HepG2 (cell line): ENCODE results near the gene PANK4. TPM values are rescaled to one million over a fixed set of nuclear protein-coding genes. Genes with fewer than 3 reads are reported as not detected.

Experiments used
- ATAC-seq: fragments of 200-7000 bp; cut with Tn5 transposase; 3 replicates; pipeline ENCODE4 v1.9.1; 2020; ENCODE audit warnings: mild to moderate bottlenecking, moderate library complexity
- BruUV-seq: library from RNA; stranded (reverse); fragments of 400-500 nt; replicated peaks from 2 replicates; lab custom pipeline; 2021; lab: Mats Ljungman, UMichigan
- CTCF ChIA-PET: fragments of 300-600 bp; formaldehyde crosslinking; extraction: SDS; loops from one replicate; lab custom pipeline; 2021; ENCODE audit warnings: low total read pairs, inconsistent platforms, low intra/inter-chr PET ratio; lab: Yijun Ruan, JAX
- POLR2A ChIA-PET: fragments of 350-600 bp; sonication (Branson Sonifier 250); formaldehyde crosslinking; loops from one replicate; lab custom pipeline; 2020; ENCODE audit warnings: antibody characterized with exemption, inconsistent platforms; lab: Yijun Ruan, JAX
- DNase-seq: peaks from one replicate; pipeline ENCODE4 v3.0.0-alpha.2; 2015; ENCODE audit warnings: low spot score
- FAIRE-seq: peaks from 3 replicates; lab custom pipeline; 2011; peaks lifted over from hg19 to GRCh38; lab: Jason Lieb, UNC
- H2AFZ ChIP-seq: one replicate; pipeline ENCODE4 v1.6.1; 2011; ENCODE audit warnings: low read length, inconsistent platforms
- H3K27ac ChIP-seq: fragments of 300-600 bp; 3 replicates; pipeline ENCODE4 v1.8.0; 2011; ENCODE audit warnings: mixed run types, mild to moderate bottlenecking, mixed read lengths, low read length, inconsistent platforms; ENCODE audit not compliant: insufficient read depth; ENCODE audit errors: extremely low read length
- H3K27me3 ChIP-seq, 2 experiments: fragments of 200-600 bp in 1 of 2; 2 replicates in 1 of 2; 3 replicates in 1 of 2; pipeline versions ENCODE4 v1.6.0 to v1.8.0; 2011; ENCODE audit warnings: low read length in 2 of 2, mild to moderate bottlenecking in 2 of 2, moderate library complexity in 2 of 2, inconsistent platforms in 1 of 2; ENCODE audit not compliant: insufficient read depth in 2 of 2, control insufficient read depth in 1 of 2
- H3K36me3 ChIP-seq, 2 experiments: fragments of 200-600 bp in 1 of 2; replicated peaks in 1 of 2; 2 replicates in 1 of 2; 3 replicates in 1 of 2; pipeline versions ENCODE4 v1.5.1 to v1.8.0; 2011; ENCODE audit warnings: low read length in 2 of 2, inconsistent platforms in 1 of 2; ENCODE audit not compliant: insufficient read depth in 2 of 2, control insufficient read depth in 1 of 2
- H3K4me1 ChIP-seq: 2 replicates; pipeline ENCODE4 v1.5.1; 2012; ENCODE audit warnings: low read length, inconsistent platforms; ENCODE audit not compliant: insufficient read depth
- H3K4me2 ChIP-seq: 2 replicates; pipeline ENCODE4 v1.6.0; 2011; ENCODE audit warnings: low read depth, low read length, inconsistent platforms
- H3K4me3 ChIP-seq, 3 experiments: fragments of 200-600 bp in 1 of 3; sonication (generic), shearing (Covaris generic) in 1 of 3; replicated peaks in 1 of 3; 2 replicates each; pipeline ENCODE4 v1.5.1; 2011 to 2016; ENCODE audit warnings: low read length in 3 of 3, inconsistent platforms in 2 of 3, low read depth in 2 of 3, mild to moderate bottlenecking in 2 of 3, control low read depth in 1 of 3, mixed read lengths in 1 of 3; ENCODE audit not compliant: insufficient read depth in 1 of 3
- H3K79me2 ChIP-seq: one replicate; pipeline ENCODE4 v1.6.1; 2011; ENCODE audit warnings: low read length, inconsistent platforms; ENCODE audit not compliant: insufficient read depth
- H3K9ac ChIP-seq: 2 replicates; pipeline ENCODE4 v1.6.0; 2011; ENCODE audit warnings: mild to moderate bottlenecking, low read depth, low read length, inconsistent platforms; ENCODE audit not compliant: insufficient read depth
- H3K9me3 ChIP-seq: 2 replicates; pipeline ENCODE4 v1.5.1; 2012; ENCODE audit warnings: mild to moderate bottlenecking, low read length
- H4K20me1 ChIP-seq: 2 replicates; pipeline ENCODE4 v1.6.0; 2011; ENCODE audit warnings: inconsistent platforms, mild to moderate bottlenecking, low read length, moderate library complexity; ENCODE audit not compliant: insufficient read depth
- HHEX ChIP-seq: IDR thresholded peaks from 2 replicates; pipeline ENCODE4 v1.6.1; 2016; ENCODE audit warnings: control low read depth
- MYC ChIP-seq: sonication (generic); formaldehyde crosslinking; IDR thresholded peaks from 2 replicates; pipeline ENCODE4 v1.9.0; 2021; ENCODE audit warnings: missing genetic modification reagents, borderline replicate concordance
- SIN3A ChIP-seq: IDR thresholded peaks from 2 replicates; pipeline ENCODE4 v1.6.1; 2011; ENCODE audit warnings: low read depth, mild to moderate bottlenecking, control low read depth, low read length, borderline replicate concordance
- STAG1 ChIP-seq: sonication (generic); formaldehyde crosslinking; IDR thresholded peaks from 2 replicates; pipeline ENCODE4 v1.4.0; 2020; ENCODE audit warnings: missing genetic modification reagents
- TBX2 ChIP-seq: sonication (generic); formaldehyde crosslinking; IDR thresholded peaks from 2 replicates; pipeline ENCODE4 v1.5.0; 2020; ENCODE audit warnings: missing genetic modification reagents, mild to moderate bottlenecking, borderline replicate concordance
- YEATS4 ChIP-seq: sonication (generic); formaldehyde crosslinking; IDR thresholded peaks from 2 replicates; pipeline ENCODE4 v1.4.0; 2020; ENCODE audit warnings: missing genetic modification reagents, borderline replicate concordance
- ZFP90 ChIP-seq: sonication (generic); formaldehyde crosslinking; IDR thresholded peaks from 2 replicates; pipeline ENCODE4 v1.8.0; 2022; ENCODE audit warnings: missing genetic modification reagents, mild to moderate bottlenecking, inconsistent platforms, borderline replicate concordance
- ZNF124 ChIP-seq: sonication (generic); formaldehyde crosslinking; IDR thresholded peaks from 2 replicates; pipeline ENCODE4 v1.4.0; 2020; ENCODE audit warnings: missing genetic modification reagents
- ZNF274 ChIP-seq: sonication (generic); formaldehyde crosslinking; IDR thresholded peaks from 2 replicates; pipeline ENCODE4 v1.5.1; 2020; ENCODE audit warnings: mild to moderate bottlenecking, missing genetic modification reagents
- WGBS: methylation state at CpG from one replicate; pipeline ENCODE4 v1.1.6; 2017; ENCODE audit warnings: low lambda C conversion rate; 5-methylcytosine and 5-hydroxymethylcytosine counted together
- in situ Hi-C: cut with HindIII; loops from 2 replicates; pipeline ENCODE4 v1.10.0; 2017; ENCODE audit warnings: low pct_unique_long_range_greater_than_20kb; ENCODE audit not compliant: extremely low pct_ligation_motif_present
- intact Hi-C: fragments of 100-400 bp; cut with micrococcal nuclease; formaldehyde crosslinking; loops from one replicate; pipeline ENCODE4 v1.10.0; 2022; ENCODE audit not compliant: unreplicated experiment
- polyA plus RNA-seq, 8 experiments: library from polyadenylated mRNA; depleted of rRNA in 3 of 8; stranded (reverse) in 7 of 8; unstranded in 1 of 8; fragments of >200 nt; fragmentation: Illumina TruSeq in 4 of 8; extraction: Trizol in 4 of 8; gene quantifications; 2 replicates each; pipeline versions ENCODE4 v1.2.1 to v1.2.3, GENCODE V29; 2011 to 2016; ENCODE audit warnings: low read depth in 4 of 8, missing spikeins in 1 of 8, mixed read lengths in 1 of 8; ENCODE audit not compliant: insufficient read depth in 1 of 8
- total RNA-seq, 5 experiments: library from RNA; depleted of rRNA; stranded (reverse); fragments of >200 nt; fragmentation: Illumina TruSeq; extraction: Trizol; gene quantifications; 2 replicates each; pipeline ENCODE4 v1.2.3, GENCODE V29; 2016; ENCODE audit warnings: low read depth in 1 of 5
- TF ChIP-seq, protein P1 (sequence below): sonication (generic); formaldehyde crosslinking; IDR thresholded peaks from 2 replicates; pipeline ENCODE4 v1.8.1; 2023; ENCODE audit warnings: mild to moderate bottlenecking, missing genetic modification reagents
- TF ChIP-seq, protein P2 (sequence below): sonication (generic); formaldehyde crosslinking; IDR thresholded peaks from 2 replicates; pipeline ENCODE4 v1.8.1; 2023; ENCODE audit warnings: mild to moderate bottlenecking, missing genetic modification reagents
- TF ChIP-seq, protein P3 (sequence below), 2 experiments: sonication (generic) in 1 of 2; formaldehyde crosslinking in 1 of 2; IDR thresholded peaks; 2 replicates each; pipeline versions ENCODE4 v1.6.1 to v1.9.0; 2014 to 2022; ENCODE audit warnings: antibody characterized with exemption in 1 of 2, borderline replicate concordance in 1 of 2, inconsistent platforms in 1 of 2, low read depth in 1 of 2, missing genetic modification reagents in 1 of 2
- TF ChIP-seq, protein P4 (sequence below): sonication (generic); formaldehyde crosslinking; IDR thresholded peaks from 2 replicates; pipeline ENCODE4 v1.5.0; 2020; ENCODE audit warnings: missing genetic modification reagents

Gene PANK4
- total and polyA plus RNA-seq, 2 of the 13 experiments (the other 11 are each of a cell fraction or from before 2014, with no cell fraction given) = 17.4 to 19.3 TPM

DNA sequence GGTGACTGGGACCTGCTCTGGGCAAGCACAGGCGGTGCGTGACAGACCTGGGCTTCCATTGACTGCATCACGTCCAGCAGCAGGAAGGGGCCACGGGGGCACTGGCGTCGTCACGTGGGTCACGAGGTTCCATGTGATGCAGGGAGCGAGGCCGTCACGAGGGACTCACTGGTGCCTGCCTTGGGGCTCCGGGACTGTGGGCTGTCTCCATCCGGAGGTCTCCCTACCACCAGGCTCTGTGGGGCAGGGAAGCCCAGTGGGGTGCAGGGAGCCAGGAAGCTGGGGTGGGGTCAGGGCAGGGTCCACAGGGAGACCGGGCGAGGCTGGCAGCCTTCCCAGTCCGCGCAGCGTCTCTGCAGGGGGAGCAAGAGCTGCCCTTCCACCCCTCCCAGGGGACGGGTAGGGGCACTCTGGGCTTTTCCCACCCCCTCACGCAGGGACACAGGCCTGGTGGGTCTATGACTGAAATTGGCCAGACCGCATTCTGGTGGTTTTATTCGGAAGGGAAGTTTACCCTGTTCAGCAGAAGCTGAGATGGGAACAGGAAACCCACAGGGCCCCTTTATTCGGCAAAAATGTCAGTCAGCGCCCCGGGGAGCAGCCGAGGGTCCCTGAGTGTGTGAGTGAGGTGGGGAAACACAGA is 29.4 kb upstream of the PANK4 start:
- peak overlapping the region; percentile 66 for H3K27ac ChIP-seq
- CTCF ChIA-PET = interaction anchor here (1.3 kb wide), 1 partner anchor 142 kb away, joined by 3 read pairs; no protein-coding TSS in a partner anchor
- no peak for DNase-seq
- no peaks in the 10 kb centered on the region; a peak in 1 of 5 replicates for H3K36me3 ChIP-seq
- H4K20me1 ChIP-seq = 0 out of 2 replicates have a peak, but pooled peaks cover 4% of the 10 kb centered on the region
- H3K79me2 ChIP-seq = no peaks in the 10 kb centered on the region
- peak overlapping the region; percentile 71 to 89 (median 76) for H3K4me3 ChIP-seq
- POLR2A ChIA-PET = interaction anchor here (0.8 to 2.1 kb wide), 9 partner anchors 9 to 143 kb away, joined by 3 to 20 read pairs (median 5); partner anchors contain the start of genes MMEL1, PEX10 and PRXL2B
- in situ Hi-C loops = no loop called here
- TSS peak; percentile 54 for BruUV-seq
- no peaks in the 10 kb centered on the region for H3K9me3 ChIP-seq
- H3K4me1 ChIP-seq = peaks cover 41% of the 10 kb centered on the region
- H2AFZ ChIP-seq = no peak overlapping the region
- FAIRE-seq = no peak
- intact Hi-C loops = loop anchor here (5.0 kb wide), 1 partner anchor 77 kb away; the partner anchor contains the start of gene MMEL1
- peak overlapping the region; percentile 77 for H3K9ac ChIP-seq
- peak; percentile 17 for ATAC-seq
- no peaks in the 10 kb centered on the region; a peak in 1 of 5 replicates for H3K27me3 ChIP-seq
- peak overlapping the region; percentile 85 for H3K4me2 ChIP-seq
- WGBS = 7% methylated on average over 9 of the region's 26 CpGs
- TF ChIP-seq HHEX (CRISPR knock-in tag) = no peak
- TF ChIP-seq, protein P1, sequence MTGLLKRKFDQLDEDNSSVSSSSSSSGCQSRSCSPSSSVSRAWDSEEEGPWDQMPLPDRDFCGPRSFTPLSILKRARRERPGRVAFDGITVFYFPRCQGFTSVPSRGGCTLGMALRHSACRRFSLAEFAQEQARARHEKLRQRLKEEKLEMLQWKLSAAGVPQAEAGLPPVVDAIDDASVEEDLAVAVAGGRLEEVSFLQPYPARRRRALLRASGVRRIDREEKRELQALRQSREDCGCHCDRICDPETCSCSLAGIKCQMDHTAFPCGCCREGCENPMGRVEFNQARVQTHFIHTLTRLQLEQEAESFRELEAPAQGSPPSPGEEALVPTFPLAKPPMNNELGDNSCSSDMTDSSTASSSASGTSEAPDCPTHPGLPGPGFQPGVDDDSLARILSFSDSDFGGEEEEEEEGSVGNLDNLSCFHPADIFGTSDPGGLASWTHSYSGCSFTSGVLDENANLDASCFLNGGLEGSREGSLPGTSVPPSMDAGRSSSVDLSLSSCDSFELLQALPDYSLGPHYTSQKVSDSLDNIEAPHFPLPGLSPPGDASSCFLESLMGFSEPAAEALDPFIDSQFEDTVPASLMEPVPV (CRISPR knock-in tag) = peak; percentile 16; the same call in 1 of the 2 replicates
- peak; percentile 82 for TF ChIP-seq MYC (CRISPR knock-in tag)
- peak; percentile 50; the same call in 1 of the 2 replicates for TF ChIP-seq YEATS4 (CRISPR knock-in tag)
- TF ChIP-seq STAG1 (CRISPR knock-in tag) = 0 out of 2 replicates have a peak, but pooled peaks have one; percentile 2
- TF ChIP-seq SIN3A = 0 out of 2 replicates have a peak, but pooled peaks have one; percentile 22
- TF ChIP-seq, protein P2, sequence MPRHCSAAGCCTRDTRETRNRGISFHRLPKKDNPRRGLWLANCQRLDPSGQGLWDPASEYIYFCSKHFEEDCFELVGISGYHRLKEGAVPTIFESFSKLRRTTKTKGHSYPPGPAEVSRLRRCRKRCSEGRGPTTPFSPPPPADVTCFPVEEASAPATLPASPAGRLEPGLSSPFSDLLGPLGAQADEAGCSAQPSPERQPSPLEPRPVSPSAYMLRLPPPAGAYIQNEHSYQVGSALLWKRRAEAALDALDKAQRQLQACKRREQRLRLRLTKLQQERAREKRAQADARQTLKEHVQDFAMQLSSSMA (CRISPR knock-in tag) = 0 out of 2 replicates have a peak, but pooled peaks have one; percentile 36
- 0 out of 2 replicates have a peak, but pooled peaks have one; percentile 9 for TF ChIP-seq ZNF274 (CRISPR knock-in tag)
- TF ChIP-seq, protein P3, sequence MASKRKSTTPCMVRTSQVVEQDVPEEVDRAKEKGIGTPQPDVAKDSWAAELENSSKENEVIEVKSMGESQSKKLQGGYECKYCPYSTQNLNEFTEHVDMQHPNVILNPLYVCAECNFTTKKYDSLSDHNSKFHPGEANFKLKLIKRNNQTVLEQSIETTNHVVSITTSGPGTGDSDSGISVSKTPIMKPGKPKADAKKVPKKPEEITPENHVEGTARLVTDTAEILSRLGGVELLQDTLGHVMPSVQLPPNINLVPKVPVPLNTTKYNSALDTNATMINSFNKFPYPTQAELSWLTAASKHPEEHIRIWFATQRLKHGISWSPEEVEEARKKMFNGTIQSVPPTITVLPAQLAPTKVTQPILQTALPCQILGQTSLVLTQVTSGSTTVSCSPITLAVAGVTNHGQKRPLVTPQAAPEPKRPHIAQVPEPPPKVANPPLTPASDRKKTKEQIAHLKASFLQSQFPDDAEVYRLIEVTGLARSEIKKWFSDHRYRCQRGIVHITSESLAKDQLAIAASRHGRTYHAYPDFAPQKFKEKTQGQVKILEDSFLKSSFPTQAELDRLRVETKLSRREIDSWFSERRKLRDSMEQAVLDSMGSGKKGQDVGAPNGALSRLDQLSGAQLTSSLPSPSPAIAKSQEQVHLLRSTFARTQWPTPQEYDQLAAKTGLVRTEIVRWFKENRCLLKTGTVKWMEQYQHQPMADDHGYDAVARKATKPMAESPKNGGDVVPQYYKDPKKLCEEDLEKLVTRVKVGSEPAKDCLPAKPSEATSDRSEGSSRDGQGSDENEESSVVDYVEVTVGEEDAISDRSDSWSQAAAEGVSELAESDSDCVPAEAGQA (IDR thresholded peaks at IDR 0.05; ENCODE audit: low read depth) = peak; percentile 51; the same call in 1 of the 2 replicates
- TF ChIP-seq, protein P3 (CRISPR knock-in tag; IDR thresholded peaks at IDR 0.05; ENCODE audit: borderline replicate concordance) = no peak
- TF ChIP-seq, protein P4, sequence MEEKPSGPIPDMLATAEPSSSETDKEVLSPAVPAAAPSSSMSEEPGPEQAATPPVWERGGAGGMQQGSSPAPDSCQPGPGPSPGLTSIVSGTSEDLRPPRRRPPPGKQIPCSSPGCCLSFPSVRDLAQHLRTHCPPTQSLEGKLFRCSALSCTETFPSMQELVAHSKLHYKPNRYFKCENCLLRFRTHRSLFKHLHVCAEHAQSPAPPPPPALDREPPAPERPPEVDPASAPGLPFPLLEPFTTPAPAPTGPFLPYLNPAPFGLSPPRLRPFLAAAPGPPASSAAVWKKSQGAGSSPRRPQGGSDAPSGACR (CRISPR knock-in tag) = peak; percentile 50; the same call in 1 of the 2 replicates
- TF ChIP-seq ZNF124 (CRISPR knock-in tag) = no peak
- TF ChIP-seq ZFP90 = peak; percentile 64; the same call in 1 of the 2 replicates
- TF ChIP-seq TBX2 (CRISPR knock-in tag) = peak; percentile 49
